ENCODE data around the gene RNU11. TPM values are rescaled to one million over a fixed set of nuclear protein-coding genes. Genes with fewer than 3 reads are reported as not detected.

Gene RNU11
- total and polyA plus RNA-seq, 2 of the 4 experiments (the other 2 are of a cell fraction), result not detected

DNA sequence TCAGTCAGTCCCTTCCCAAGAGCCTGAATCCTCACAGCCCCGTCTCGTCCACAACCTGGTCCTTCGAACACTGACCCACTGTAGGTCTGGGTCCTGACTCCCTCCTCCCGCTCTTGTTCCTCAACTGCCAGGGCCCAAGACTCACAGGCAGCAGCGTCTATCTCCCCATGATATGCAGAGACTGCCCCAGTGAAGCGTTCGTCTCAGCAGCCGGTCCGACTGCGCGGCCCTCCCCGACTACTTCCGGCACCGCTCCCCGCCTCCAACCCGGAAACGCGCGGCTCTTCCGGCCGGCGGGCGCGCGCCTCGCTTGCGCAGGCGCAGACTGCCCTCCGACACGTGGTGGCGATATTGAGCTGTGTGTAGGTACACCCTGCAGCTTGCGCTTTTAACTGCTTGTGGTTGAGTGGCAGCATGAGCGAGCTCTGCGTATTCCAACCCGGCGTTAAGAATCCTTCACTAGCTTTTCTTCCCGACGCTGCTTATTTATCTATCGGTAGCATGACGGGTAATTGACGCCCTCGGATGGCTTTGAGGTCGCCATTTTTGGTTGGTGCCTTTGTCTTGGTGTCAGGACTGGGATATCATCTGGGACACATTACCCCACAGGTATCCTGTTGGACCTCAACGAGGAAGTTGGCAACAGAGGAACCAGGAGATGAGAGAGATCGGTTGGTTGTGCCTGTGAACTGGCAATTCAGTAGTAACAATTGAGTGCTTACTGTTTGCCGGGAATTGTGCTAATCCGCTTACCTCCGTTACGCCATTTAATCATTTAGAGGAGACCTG is 5.4 kb upstream of the RNU11 start, which contains the start of gene TAF12:
Gene TAF12 (minus strand): TSS at position 221 of the 789 bp plus-strand sequence. CDS start 20,986 bp downstream, outside the sequence.
- peak within 1 kb of the TSS; percentile 85 for H2BK5ac ChIP-seq (ENCODE audit: low read depth, low read length, poor library complexity, severe bottlenecking)
- dilution Hi-C loops (cut with HindIII; ENCODE audit: low sequenced_read_pairs, unreplicated experiment), result no loop called here
- peak within 1 kb of the TSS; percentile 100 for H3K14ac ChIP-seq (replicated peaks; ENCODE audit: low read depth, low read length)
- ChIA-PET CTCF (interaction anchor here (1.0 to 1.5 kb wide), 2 partner anchors 40 to 234 kb away, joined by 3 to 4 read pairs; no protein-coding TSS in a partner anchor), POLR2A (ENCODE audit: unreplicated experiment) (interaction anchor here (0.6 to 0.9 kb wide), 12 partner anchors 13 to 1040 kb away, joined by 3 to 18 read pairs (median 5); no protein-coding TSS in a partner anchor)
- H3K9me1 ChIP-seq (ENCODE audit: insufficient read depth, low read length), result peaks cover 5% of the 10 kb centered on the region; the same call in 1 of the 2 replicates
- H2BK20ac ChIP-seq (ENCODE audit: low read depth, low read length), result peak within 1 kb of the TSS; percentile 74
- peaks cover 1% of the 10 kb centered on the region for H3K4me1 ChIP-seq (ENCODE audit: control insufficient read depth, insufficient read depth, low read length)
- H2BK120ac ChIP-seq (ENCODE audit: low read depth, low read length), result peak within 1 kb of the TSS; percentile 82
- peak within 1 kb of the TSS; percentile 97 for H4K91ac ChIP-seq (ENCODE audit: insufficient read depth, low read depth, low read length)
- peaks cover 18 to 39% of the 10 kb centered on the region in 2 experiments for H3K79me1 ChIP-seq (ENCODE audit: low read depth in 1 of 2, low read length in 2 of 2)
- peak within 1 kb of the TSS; percentile 94 for H3K27ac ChIP-seq (ENCODE audit: insufficient read depth, low read length)
- peak within 1 kb of the TSS; percentile 99 for H2AK9ac ChIP-seq (replicated peaks; ENCODE audit: low read depth, low read length, poor library complexity)
- no peaks in the 10 kb centered on the region for H4K20me1 ChIP-seq (ENCODE audit: insufficient read depth, low read length)
- in situ Hi-C loops (cut with MboI; ENCODE audit: low sequenced_read_pairs), result no loop called here
- H3K27me3 ChIP-seq (ENCODE audit: control insufficient read depth, insufficient read depth, low read length), result no peaks in the 10 kb centered on the region
- H2AFZ ChIP-seq (replicated peaks; ENCODE audit: low read length, poor library complexity), result peak within 1 kb of the TSS; percentile 96
- H3K4me3 ChIP-seq (ENCODE audit: insufficient read depth, low read depth, low read length), result peak within 1 kb of the TSS; percentile 77
- ATAC-seq (ENCODE audit: low read depth) (peak; percentile 83), DNase-seq (peak; percentile 94)
- no peaks in the 10 kb centered on the region for H3K9me3 ChIP-seq (ENCODE audit: control insufficient read depth, insufficient read depth, low read length)
- peak within 1 kb of the TSS; percentile 78 for H2BK15ac ChIP-seq (ENCODE audit: low read depth, low read length)
- peak within 1 kb of the TSS; percentile 95 to 98 for H4K8ac ChIP-seq (ENCODE audit: low read depth in 2 of 2, low read length in 2 of 2)
- H3K18ac ChIP-seq (ENCODE audit: low read depth, low read length), result peak within 1 kb of the TSS; percentile 84
- H4K5ac ChIP-seq (ENCODE audit: low read depth, low read length), result peak within 1 kb of the TSS; percentile 97
- 0% methylated on average over 16 of the region's 49 CpGs; no CpG with 5 or more reads in 1 of the 2 experiments for WGBS, 2 experiments (ENCODE audit: extremely low coverage in 2 of 2, insufficient read length in 1 of 2)
- BruUV-seq (replicated peaks), result no TSS peak
- peak within 1 kb of the TSS; percentile 98 for H2AK5ac ChIP-seq (ENCODE audit: low read depth, low read length)
- peak within 1 kb of the TSS; percentile 97 for H3K9ac ChIP-seq (ENCODE audit: low read depth, low read length)
- intact Hi-C loops (cut with micrococcal nuclease), result loop anchor here (10.0 kb wide), 2 partner anchors 392 to 552 kb away; no protein-coding TSS in a partner anchor
- peak within 1 kb of the TSS; percentile 91 for H3K56ac ChIP-seq (ENCODE audit: extremely low read depth, insufficient read depth, low read length)
- H3K4me2 ChIP-seq (ENCODE audit: low read depth, low read length), result peak within 1 kb of the TSS; percentile 77
- H3K4ac ChIP-seq (ENCODE audit: low read depth, low read length), result peak within 1 kb of the TSS; percentile 97
- H3K23ac ChIP-seq (ENCODE audit: low read depth, low read length), result peak within 1 kb of the TSS; percentile 99
- H3K36me3 ChIP-seq (ENCODE audit: control insufficient read depth, insufficient read depth, low read length), result no peaks in the 10 kb centered on the region
- TF ChIP-seq SMC3 (IDR thresholded peaks at IDR 0.05; ENCODE audit: low read depth, low read length), result peak; percentile 16; the same call in 1 of the 2 replicates
- TF ChIP-seq POLR2A (IDR thresholded peaks at IDR 0.05; ENCODE audit: low read depth, low read length), result peak; percentile 98
- TF ChIP-seq RFX5 (IDR thresholded peaks at IDR 0.05; ENCODE audit: low read depth, low read length), result no peak
- TF ChIP-seq CHD1 (IDR thresholded peaks at IDR 0.05; ENCODE audit: low read depth, low read length), result no peak
- TF ChIP-seq, protein P1, sequence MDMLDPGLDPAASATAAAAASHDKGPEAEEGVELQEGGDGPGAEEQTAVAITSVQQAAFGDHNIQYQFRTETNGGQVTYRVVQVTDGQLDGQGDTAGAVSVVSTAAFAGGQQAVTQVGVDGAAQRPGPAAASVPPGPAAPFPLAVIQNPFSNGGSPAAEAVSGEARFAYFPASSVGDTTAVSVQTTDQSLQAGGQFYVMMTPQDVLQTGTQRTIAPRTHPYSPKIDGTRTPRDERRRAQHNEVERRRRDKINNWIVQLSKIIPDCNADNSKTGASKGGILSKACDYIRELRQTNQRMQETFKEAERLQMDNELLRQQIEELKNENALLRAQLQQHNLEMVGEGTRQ (IDR thresholded peaks at IDR 0.05; ENCODE audit: low read depth, low read length), result peak; percentile 95
- TF ChIP-seq MAZ (IDR thresholded peaks at IDR 0.05; ENCODE audit: borderline replicate concordance, low read depth, low read length), result peak; percentile 70; the same call in 1 of the 2 replicates
- TF ChIP-seq NFE2L2 (IDR thresholded peaks at IDR 0.05; ENCODE audit: low read depth, low read length), result no peak
- peak; percentile 44 for TF ChIP-seq RAD21 (IDR thresholded peaks at IDR 0.05; ENCODE audit: low read length)
- TF ChIP-seq CEBPB (IDR thresholded peaks at IDR 0.05; ENCODE audit: low read depth, low read length), result no peak
- TF ChIP-seq, protein P2, sequence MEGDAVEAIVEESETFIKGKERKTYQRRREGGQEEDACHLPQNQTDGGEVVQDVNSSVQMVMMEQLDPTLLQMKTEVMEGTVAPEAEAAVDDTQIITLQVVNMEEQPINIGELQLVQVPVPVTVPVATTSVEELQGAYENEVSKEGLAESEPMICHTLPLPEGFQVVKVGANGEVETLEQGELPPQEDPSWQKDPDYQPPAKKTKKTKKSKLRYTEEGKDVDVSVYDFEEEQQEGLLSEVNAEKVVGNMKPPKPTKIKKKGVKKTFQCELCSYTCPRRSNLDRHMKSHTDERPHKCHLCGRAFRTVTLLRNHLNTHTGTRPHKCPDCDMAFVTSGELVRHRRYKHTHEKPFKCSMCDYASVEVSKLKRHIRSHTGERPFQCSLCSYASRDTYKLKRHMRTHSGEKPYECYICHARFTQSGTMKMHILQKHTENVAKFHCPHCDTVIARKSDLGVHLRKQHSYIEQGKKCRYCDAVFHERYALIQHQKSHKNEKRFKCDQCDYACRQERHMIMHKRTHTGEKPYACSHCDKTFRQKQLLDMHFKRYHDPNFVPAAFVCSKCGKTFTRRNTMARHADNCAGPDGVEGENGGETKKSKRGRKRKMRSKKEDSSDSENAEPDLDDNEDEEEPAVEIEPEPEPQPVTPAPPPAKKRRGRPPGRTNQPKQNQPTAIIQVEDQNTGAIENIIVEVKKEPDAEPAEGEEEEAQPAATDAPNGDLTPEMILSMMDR (conservative IDR thresholded peaks at IDR 0.05; ENCODE audit: low read depth, low read length), result peak; percentile 51
- no peak for TF ChIP-seq RCOR1 (IDR thresholded peaks at IDR 0.05; ENCODE audit: insufficient replicate concordance, low read length)
- TF ChIP-seq MAFK (IDR thresholded peaks at IDR 0.05; ENCODE audit: low read depth, low read length), result no peak
- TF ChIP-seq, protein P3, sequence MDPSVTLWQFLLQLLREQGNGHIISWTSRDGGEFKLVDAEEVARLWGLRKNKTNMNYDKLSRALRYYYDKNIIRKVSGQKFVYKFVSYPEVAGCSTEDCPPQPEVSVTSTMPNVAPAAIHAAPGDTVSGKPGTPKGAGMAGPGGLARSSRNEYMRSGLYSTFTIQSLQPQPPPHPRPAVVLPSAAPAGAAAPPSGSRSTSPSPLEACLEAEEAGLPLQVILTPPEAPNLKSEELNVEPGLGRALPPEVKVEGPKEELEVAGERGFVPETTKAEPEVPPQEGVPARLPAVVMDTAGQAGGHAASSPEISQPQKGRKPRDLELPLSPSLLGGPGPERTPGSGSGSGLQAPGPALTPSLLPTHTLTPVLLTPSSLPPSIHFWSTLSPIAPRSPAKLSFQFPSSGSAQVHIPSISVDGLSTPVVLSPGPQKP (IDR thresholded peaks at IDR 0.05; ENCODE audit: borderline replicate concordance, low read depth, low read length), result peak; percentile 44; the same call in 1 of the 2 replicates
